GM19467 (cell line): ENCODE results near the gene BFSP2.

Experiments
- ATAC-seq: cut with Tn5 transposase; IDR thresholded peaks from one replicate; pipeline ENCODE4 v1.9.1; 2021; ENCODE audit warnings: mild to moderate bottlenecking, moderate library complexity; ENCODE audit not compliant: unreplicated experiment

BFSP2 gene

DNA sequence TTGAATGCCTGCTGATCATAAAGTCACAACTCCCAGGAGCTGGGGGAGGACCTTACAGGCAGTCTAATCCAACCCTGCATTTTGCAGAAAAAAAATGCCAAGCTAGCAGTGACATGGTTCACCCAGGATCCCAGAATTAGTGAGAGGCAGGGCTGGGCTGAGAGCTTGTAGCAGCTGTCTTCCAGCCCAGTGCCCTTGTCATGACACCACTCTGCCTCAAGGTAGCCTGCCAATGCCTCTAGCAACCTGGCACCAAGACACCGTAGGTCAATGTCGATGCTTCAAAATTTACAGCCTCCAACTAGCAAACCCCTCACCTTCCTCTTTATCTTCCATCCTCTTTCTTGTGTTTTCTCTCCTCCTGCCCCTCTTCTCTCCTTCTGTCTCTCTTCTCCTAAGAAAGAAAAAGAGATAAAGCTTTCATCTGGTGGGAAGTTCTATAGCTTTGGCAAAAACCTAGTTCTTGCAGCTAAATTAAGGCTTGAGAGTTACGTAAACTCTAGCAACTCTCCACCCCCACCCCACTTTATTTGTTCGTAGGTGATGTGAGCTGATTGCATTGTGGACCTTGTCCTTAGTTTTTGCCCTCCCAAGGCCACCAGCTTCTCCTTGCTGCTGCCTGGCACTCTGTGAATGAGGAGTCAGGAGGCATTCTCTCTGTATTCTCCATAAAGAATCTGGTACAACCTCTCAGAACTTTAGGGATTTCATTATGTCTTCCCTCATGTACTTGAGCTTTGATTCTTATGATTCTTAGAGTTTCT lies 18.3 kb upstream of the BFSP2 start:
- no peak for ATAC-seq

- ATAC-seq = no peak
Measured at GRCh38 chr3:133383175-133383574, 16.7 kb upstream of the BFSP2 start.

GRCh38 chr3:133383741-133384140 lies 16.1 kb upstream of the BFSP2 start:
- no peak for ATAC-seq

GRCh38 chr3:133384331-133385027 lies 15.4 kb upstream of the BFSP2 start:
- ATAC-seq = peak; percentile 75

DNA sequence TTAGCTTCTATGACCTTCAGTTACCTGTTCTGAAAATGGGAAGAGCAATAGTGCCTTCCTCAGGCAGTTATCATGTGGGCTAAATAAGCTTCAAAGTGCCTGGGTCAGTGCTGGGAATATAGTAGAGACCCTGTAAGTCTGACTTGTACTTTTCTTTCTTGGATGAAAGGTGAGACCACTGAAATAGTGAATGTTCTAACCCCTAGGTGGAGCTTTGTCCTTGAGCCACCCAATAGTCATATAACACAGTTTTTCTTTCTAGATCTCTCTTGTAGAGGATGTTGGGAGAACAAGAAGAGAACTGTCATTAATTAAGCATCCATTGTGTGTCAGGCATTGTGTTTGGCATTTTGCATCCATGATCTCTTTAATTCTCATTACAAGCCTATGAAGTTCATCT lies 13.0 kb upstream of the BFSP2 start:
- no peak for ATAC-seq

- ATAC-seq = no peak
Measured at GRCh38 chr3:133387341-133387740, 12.5 kb upstream of the BFSP2 start.

- no peak for ATAC-seq
Measured at GRCh38 chr3:133388696-133389395, 11.0 kb upstream of the BFSP2 start.

DNA sequence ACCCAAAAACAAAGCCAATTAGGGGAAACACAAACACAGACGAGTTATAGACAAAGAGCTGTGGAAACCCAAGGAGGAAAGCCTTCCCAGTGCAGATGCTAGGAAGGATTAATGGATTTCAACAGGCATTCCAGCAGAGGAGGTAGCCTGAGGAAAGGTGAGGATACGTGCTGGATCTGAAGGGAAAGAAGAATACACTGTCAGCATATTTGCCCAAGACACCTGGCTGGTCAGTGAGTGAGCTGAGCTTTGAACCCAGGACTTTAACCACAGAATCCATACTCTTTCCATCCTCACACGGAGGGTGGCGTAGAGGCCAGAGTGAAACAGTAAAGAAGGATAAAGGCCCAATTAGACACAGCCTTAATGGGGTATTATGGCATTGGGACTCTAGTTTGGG lies 9.1 kb upstream of the BFSP2 start:
- no peak for ATAC-seq

DNA sequence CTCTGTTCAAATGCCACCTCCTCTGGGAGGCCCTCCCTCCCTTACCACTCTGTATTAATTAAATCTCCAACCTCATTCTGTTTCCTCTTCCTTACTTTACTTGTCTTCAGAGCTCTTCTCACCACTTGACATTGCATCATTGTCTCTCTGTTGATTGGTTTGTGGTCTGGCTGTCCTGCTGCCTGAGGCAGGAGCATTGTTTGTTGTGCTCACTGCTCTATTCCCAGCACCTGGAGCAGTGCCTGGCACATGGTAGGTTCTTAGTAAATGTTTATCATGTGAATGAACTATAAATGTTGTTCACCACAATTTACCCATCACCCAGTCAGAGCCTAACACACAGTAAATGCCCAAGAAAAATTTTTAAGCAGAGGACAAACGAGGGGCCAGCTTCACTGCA lies 6.7 kb upstream of the BFSP2 start:
- no peak for ATAC-seq

- ATAC-seq = no peak
Measured at GRCh38 chr3:133393691-133394474, 6.0 kb upstream of the BFSP2 start.

DNA sequence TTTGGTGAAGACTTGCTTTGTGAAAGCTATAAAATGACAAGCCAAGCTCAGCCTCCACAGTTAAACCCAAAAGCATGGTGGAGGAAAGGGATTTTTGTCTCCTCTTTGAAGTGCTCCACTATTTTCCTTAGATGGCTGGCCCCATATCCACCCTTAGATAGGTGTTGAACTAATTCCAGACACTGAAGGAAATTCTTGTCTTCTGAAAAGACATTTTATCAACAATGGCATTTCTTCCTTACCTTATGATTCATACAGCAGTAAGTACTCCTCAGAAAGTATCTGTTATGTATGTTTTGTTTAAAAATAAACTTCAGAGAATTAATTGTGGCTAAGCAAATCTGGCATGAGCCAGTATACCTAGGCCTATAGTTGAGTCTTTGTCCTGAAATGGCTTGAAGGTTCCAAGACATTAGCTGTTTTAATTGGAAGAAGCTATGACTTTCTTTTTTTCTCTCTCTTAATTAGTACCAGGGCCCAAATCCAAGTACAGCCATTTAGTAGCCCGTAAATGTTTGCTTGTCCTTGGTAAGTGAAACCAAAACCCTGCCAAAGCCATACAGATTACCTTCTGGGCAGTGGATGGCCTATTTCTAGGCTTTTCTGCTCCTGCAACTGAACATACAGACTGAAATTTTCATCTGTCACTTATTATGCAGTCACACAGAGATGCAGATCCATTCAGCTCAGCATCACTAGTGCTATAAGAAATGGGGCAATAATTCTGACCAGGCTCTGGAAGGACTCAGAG lies 5.1 kb upstream of the BFSP2 start:
- no peak for ATAC-seq

GRCh38 chr3:133396906-133397305 lies 3.0 kb upstream of the BFSP2 start:
- ATAC-seq = no peak

GRCh38 chr3:133401374-133402135 lies 1.7 kb downstream of the BFSP2 start:
- no peak for ATAC-seq

DNA sequence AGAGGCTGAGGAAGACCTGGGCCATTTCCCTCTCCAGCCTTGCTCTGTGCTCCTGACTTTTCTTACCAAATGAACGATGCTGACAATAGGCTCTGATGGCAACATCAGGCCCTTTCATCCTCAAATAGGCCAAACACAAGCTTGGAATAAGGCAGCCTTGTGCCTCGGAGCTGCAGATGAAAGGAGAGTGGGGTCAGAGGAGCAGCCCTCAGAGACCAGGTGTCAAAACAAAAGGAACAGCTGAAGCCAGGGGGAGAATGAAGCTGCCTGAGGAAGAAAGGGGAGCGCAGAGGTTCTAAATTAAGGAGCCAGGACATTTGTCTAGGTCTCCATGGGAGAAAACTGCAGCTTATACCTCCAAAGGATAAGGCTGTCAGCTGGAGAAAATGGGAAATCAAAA lies 5.1 kb downstream of the BFSP2 start:
- no peak for ATAC-seq

DNA sequence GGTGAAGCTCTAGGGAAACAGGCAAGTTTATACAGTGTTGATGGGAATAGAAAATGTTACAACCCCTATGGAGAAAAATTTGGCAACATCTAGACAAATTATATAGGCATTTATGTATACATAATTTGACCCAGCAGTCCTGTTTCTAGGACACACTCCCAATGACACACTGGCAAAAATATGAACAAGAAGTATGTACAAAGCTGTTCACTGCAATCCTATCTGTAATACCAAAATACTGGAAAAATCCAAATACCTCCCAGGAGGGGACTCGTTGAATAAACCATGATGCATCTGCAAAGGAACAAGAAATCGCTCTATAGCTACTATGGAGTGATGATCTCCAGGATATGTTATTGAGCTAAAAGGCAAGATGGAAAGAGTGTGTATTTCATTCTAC lies 8.5 kb downstream of the BFSP2 start:
- ATAC-seq = no peak

GRCh38 chr3:133408961-133409360 lies 9.1 kb downstream of the BFSP2 start:
- ATAC-seq = no peak

DNA sequence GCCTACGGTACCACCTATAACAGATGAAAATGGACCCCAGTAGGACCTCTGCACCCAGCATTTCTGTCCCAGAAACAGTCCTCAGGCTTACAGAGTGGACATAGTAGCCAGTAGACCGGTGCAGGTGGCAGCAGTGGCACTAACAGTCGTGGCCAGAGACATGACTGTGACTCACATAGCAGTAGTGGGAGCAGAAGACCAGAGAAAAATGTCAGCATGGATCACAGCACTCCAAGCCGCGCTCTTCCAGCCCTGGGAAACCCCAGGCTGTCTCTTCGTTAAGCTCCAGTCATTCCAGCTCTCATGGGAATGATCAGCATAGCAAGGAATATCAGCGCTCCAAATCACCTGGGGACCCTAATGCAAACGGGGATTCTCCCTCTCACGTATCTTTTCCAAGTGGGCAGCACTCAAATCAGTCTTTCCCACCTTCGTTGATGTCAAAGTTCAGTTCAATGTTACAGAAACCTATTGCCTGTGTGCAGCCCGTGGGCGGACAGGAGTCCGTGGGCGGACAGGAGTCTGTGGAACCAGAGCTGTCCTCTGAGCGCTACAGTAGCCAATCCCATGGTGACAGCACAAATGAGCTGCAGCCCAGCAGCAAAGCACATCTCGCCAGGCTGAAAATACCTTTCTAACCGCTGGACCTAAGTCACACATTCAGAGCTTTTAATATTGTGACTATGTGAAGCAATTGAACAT lies 10.5 kb downstream of the BFSP2 start:
- ATAC-seq = no peak

DNA sequence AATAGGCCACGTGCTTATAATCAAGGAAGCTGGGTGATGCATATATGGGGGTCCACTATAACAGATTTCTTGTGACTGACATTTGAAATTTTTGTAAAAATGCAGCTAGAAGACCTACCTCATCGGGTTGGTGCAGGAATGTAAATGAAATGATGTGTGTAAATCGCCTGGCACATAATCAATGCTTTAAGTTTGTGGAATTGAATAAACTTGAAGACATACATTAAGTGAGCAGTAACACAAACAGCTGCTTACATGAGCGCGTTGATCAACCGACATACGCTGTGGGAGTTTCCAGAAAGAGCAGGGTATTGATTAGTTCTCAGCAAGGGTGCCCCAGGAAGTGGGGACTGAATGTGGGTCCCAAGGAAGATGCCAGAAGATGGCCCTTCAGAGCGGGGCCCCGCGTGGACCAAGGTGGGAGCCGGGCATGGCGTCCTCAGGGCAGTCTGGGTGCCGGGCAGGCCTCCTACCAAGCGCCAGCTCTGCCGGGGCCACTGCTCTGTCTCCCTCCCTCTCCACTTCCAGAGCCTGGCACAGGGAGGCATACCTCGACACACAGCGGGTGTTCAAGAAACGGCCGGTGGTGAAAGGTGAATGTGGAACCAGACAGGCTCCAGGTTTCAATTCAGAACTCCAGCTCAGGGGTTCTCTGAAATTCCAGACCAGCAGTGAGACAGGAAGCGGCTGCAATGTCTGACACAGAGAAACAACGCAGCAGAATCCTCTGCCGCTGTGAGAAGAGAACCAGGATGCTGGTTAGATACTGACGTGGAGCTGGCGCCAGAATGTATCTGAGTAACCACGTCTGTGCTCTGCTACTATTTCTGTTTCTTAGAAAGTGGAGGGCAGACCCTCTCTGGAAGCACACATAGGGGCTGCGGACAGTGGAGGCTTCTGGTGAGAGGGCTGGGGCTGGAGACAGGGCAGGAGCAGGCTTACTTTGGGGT lies 12.6 kb downstream of the BFSP2 start:
- no peak for ATAC-seq
